Neural progenitor cell (in vitro differentiated cells): ENCODE results near the gene COL7A1. TPM values are rescaled to one million over a fixed set of nuclear protein-coding genes. Genes with fewer than 3 reads are reported as not detected.
A peak's percentile ranks its signal among the peaks of the same experiment; 100 is the strongest.

Source experiments
- DNase-seq: peaks from one replicate; pipeline ENCODE4 v3.0.0-alpha.2; 2016; ENCODE audit warnings: low spot score
- H2AFZ ChIP-seq: fragments of 200-600 bp; sonication (generic); replicated peaks from 2 replicates; pipeline ENCODE4 v1.6.1; 2016; ENCODE audit warnings: antibody characterized with exemption
- H3F3A ChIP-seq: fragments of 200-600 bp; sonication (generic); 2 replicates; pipeline ENCODE4 v1.6.1; 2016; ENCODE audit warnings: antibody characterized with exemption, low read depth
- H3K27ac ChIP-seq: fragments of 200-600 bp; sonication (generic); 2 replicates; pipeline ENCODE4 v1.5.1; 2016; ENCODE audit warnings: mild to moderate bottlenecking
- H3K27me3 ChIP-seq: fragments of 200-600 bp; sonication (generic); 2 replicates; pipeline ENCODE4 v1.6.1; 2016; ENCODE audit warnings: mild to moderate bottlenecking, moderate library complexity
- H3K36me3 ChIP-seq: fragments of 200-600 bp; sonication (generic); 2 replicates; pipeline ENCODE4 v1.5.1; 2016
- H3K4me1 ChIP-seq: fragments of 200-600 bp; sonication (generic); 2 replicates; pipeline ENCODE4 v1.6.1; 2016; ENCODE audit warnings: mixed run types
- H3K4me2 ChIP-seq: fragments of 200-600 bp; sonication (generic); 2 replicates; pipeline ENCODE4 v1.6.1; 2016
- H3K4me3 ChIP-seq: fragments of 200-600 bp; sonication (generic); 2 replicates; pipeline ENCODE4 v1.5.1; 2016
- H3K79me2 ChIP-seq: fragments of 200-600 bp; sonication (generic); 2 replicates; pipeline ENCODE4 v1.6.1; 2016; ENCODE audit warnings: low read depth
- H3K9ac ChIP-seq: fragments of 200-600 bp; sonication (generic); 2 replicates; pipeline ENCODE4 v1.6.1; 2016
- H3K9me3 ChIP-seq: fragments of 200-600 bp; sonication (generic); 2 replicates; pipeline ENCODE4 v1.5.1; 2016; ENCODE audit warnings: low read depth
- H4K20me1 ChIP-seq: fragments of 200-600 bp; sonication (generic); 2 replicates; pipeline ENCODE4 v1.6.1; 2016; ENCODE audit warnings: low read depth
- H3K27ac Mint-ChIP-seq: 3 replicates; pipeline ENCODE4 v1.8.0; 2021; ENCODE audit warnings: mixed read lengths
- H3K27me3 Mint-ChIP-seq: 2 replicates; pipeline ENCODE4 v1.8.0; 2022; ENCODE audit warnings: low read depth, mild to moderate bottlenecking, inconsistent platforms, moderate library complexity, mixed read lengths; ENCODE audit not compliant: insufficient read depth
- H3K36me3 Mint-ChIP-seq: 3 replicates; pipeline ENCODE4 v1.8.0; 2021; ENCODE audit warnings: mixed read lengths
- H3K4me1 Mint-ChIP-seq: 3 replicates; pipeline ENCODE4 v1.8.0; 2021; ENCODE audit warnings: mixed read lengths
- H3K4me3 Mint-ChIP-seq: 3 replicates; pipeline ENCODE4 v1.8.0; 2021; ENCODE audit warnings: mild to moderate bottlenecking, moderate library complexity, mixed read lengths
- H3K9me3 Mint-ChIP-seq: 3 replicates; pipeline ENCODE4 v1.8.0; 2020; ENCODE audit warnings: mixed read lengths
- EZH2 ChIP-seq: fragments of 200-600 bp; sonication (generic); IDR thresholded peaks from 2 replicates; pipeline ENCODE4 v1.6.1; 2017; ENCODE audit warnings: antibody characterized with exemption, mild to moderate bottlenecking, moderate library complexity
- EZH2phosphoT487 ChIP-seq: fragments of 200-600 bp; sonication (generic); IDR thresholded peaks from 2 replicates; pipeline ENCODE4 v1.6.1; 2017; ENCODE audit warnings: antibody characterized with exemption
- total RNA-seq: library from RNA; depleted of rRNA; stranded (reverse); fragments of >200 nt; gene quantifications from 2 replicates; pipeline ENCODE4 v1.2.3, GENCODE V29; 2015; ENCODE audit warnings: low replicate concordance
- TF ChIP-seq, protein P1 (sequence below): fragments of 200-600 bp; sonication (generic); IDR thresholded peaks from 2 replicates; pipeline ENCODE4 v1.5.1; 2017; ENCODE audit warnings: antibody characterized with exemption, mild to moderate bottlenecking

Gene COL7A1
- 3.0 and 13.3 TPM in 2 replicates for total RNA-seq

DNA sequence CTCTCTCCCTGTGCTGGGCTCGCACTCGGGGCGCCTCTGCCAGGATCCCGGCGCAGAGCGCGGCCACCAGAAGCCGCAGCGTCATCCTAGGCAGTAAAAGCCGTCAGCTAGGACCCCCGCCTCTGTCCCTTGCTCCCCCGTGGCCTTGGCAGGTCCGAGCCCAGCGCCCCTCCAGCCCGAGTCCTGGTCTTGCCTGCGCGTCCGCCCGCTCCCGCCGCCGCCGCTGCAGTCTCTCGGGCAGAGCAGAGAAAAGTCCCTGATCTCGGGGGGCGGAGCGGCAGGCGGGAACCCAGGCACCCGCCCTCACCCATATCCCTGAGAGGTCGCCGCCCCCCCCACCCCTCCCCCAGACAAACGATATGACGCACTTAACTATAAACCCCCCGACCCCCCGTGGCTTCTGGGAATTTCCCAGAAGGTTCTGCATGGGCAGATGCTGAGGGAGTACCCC lies at the start of gene COL7A1:
Gene COL7A1 (minus strand): TSS at position 255 of the 451 bp plus-strand sequence. CDS start 170 bp downstream, at position 85.
- Histone ChIP-seq H3K36me3 (no peaks in the 10 kb centered on the region), H3K4me2 (peak within 1 kb of the TSS; percentile 52), H4K20me1 (no peaks in the 10 kb centered on the region), H3K9me3 (no peaks in the 10 kb centered on the region), H3K27ac (no peak within 1 kb of the TSS), H3K79me2 (no peaks in the 10 kb centered on the region), H3F3A (no peaks in the 10 kb centered on the region), H3K4me1 (no peaks in the 10 kb centered on the region), H2AFZ (no peak within 1 kb of the TSS), H3K9ac (no peak within 1 kb of the TSS), H3K4me3 (no peak within 1 kb of the TSS), H3K27me3 (no peaks in the 10 kb centered on the region)
- peak within 1 kb of the TSS; percentile 83 for H3K27ac Mint-ChIP-seq
- no peaks in the 10 kb centered on the region for H3K9me3 Mint-ChIP-seq
- TF ChIP-seq, protein P1, sequence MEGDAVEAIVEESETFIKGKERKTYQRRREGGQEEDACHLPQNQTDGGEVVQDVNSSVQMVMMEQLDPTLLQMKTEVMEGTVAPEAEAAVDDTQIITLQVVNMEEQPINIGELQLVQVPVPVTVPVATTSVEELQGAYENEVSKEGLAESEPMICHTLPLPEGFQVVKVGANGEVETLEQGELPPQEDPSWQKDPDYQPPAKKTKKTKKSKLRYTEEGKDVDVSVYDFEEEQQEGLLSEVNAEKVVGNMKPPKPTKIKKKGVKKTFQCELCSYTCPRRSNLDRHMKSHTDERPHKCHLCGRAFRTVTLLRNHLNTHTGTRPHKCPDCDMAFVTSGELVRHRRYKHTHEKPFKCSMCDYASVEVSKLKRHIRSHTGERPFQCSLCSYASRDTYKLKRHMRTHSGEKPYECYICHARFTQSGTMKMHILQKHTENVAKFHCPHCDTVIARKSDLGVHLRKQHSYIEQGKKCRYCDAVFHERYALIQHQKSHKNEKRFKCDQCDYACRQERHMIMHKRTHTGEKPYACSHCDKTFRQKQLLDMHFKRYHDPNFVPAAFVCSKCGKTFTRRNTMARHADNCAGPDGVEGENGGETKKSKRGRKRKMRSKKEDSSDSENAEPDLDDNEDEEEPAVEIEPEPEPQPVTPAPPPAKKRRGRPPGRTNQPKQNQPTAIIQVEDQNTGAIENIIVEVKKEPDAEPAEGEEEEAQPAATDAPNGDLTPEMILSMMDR: no peak
- TF ChIP-seq EZH2phosphoT487 (no peak), EZH2 (no peak)
- H3K27me3 Mint-ChIP-seq: peaks cover 11% of the 10 kb centered on the region
- H3K4me3 Mint-ChIP-seq: peak within 1 kb of the TSS; percentile 19
- peaks cover 13% of the 10 kb centered on the region for H3K4me1 Mint-ChIP-seq
- peaks cover 12% of the 10 kb centered on the region for H3K36me3 Mint-ChIP-seq
- DNase-seq: no peak

DNA sequence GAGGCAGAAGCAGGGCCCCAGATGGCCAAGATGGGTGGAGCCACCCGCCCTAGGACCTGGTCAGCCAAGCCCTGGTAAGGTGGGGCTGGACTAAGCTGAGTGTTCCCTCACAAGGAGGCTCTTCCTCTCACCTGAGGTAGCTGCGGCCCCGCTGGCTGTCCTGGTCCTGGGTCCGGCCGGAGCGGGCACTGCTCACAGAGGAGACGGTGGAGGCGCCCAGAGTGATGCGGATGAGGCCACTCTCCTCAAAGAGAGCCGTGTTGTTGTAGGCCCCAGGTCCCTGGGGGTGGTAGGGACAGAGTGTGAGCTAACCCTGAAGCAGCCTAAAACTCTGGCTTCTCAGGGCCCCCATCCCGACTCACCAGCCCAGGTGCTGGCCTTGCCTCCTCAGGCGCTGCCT lies 47.5 kb upstream of the COL7A1 start:
- TF ChIP-seq EZH2phosphoT487 (no peak), EZH2 (no peak)
- TF ChIP-seq, protein P1: no peak
- Histone ChIP-seq H3F3A (no peaks in the 10 kb centered on the region), H3K79me2 (no peaks in the 10 kb centered on the region), H3K4me2 (no peak overlapping the region), H3K4me3 (no peak overlapping the region), H3K36me3 (no peaks in the 10 kb centered on the region), H3K27me3 (no peaks in the 10 kb centered on the region), H3K9me3 (no peaks in the 10 kb centered on the region), H3K9ac (no peak overlapping the region), H3K27ac (no peak overlapping the region), H3K4me1 (no peaks in the 10 kb centered on the region), H2AFZ (no peak overlapping the region), H4K20me1 (no peaks in the 10 kb centered on the region)
- H3K9me3 Mint-ChIP-seq: no peaks in the 10 kb centered on the region
- no peak for DNase-seq
- H3K27me3 Mint-ChIP-seq: peaks cover 7% of the 10 kb centered on the region
- H3K36me3 Mint-ChIP-seq: peaks cover 7% of the 10 kb centered on the region
- no peak overlapping the region for H3K27ac Mint-ChIP-seq
- H3K4me1 Mint-ChIP-seq: no peaks in the 10 kb centered on the region
- H3K4me3 Mint-ChIP-seq: no peak overlapping the region

DNA sequence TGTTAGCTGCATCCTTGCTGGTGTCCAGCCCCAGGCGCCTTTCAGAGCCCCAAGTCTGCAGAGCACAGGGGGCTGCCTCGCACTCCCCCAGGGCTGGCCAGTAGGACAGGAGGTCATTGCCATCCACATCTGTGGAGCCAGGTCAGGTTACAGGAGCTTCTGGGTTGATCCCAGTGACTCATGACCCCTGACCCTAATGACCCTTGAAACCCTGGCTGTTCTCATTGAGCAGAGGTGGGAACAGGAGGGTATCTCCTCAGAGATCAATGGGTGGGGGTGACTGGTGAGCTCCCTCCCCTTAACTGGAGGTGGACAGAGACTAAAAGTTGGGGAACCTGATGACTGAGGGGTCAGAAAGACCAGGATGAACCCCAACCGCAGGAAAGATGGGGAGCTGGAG lies 46.3 kb upstream of the COL7A1 start:
- H3K79me2 ChIP-seq: no peaks in the 10 kb centered on the region
- Mint-ChIP-seq H3K27me3 (peaks cover 7% of the 10 kb centered on the region), H3K36me3 (peaks cover 7% of the 10 kb centered on the region), H3K4me3 (no peak overlapping the region), H3K4me1 (peaks cover 9% of the 10 kb centered on the region), H3K9me3 (no peaks in the 10 kb centered on the region), H3K27ac (no peak overlapping the region)
- H3F3A ChIP-seq: peaks cover 3% of the 10 kb centered on the region
- H3K4me2 ChIP-seq: no peak overlapping the region
- H3K9ac ChIP-seq: no peak overlapping the region
- no peak overlapping the region for H3K4me3 ChIP-seq
- H3K27me3 ChIP-seq: no peaks in the 10 kb centered on the region
- TF ChIP-seq EZH2phosphoT487 (no peak), EZH2 (no peak)
- TF ChIP-seq, protein P1: no peak
- peaks cover 6% of the 10 kb centered on the region for H3K4me1 ChIP-seq
- H3K36me3 ChIP-seq: no peaks in the 10 kb centered on the region
- no peak for DNase-seq
- H4K20me1 ChIP-seq: no peaks in the 10 kb centered on the region
- no peak overlapping the region for H2AFZ ChIP-seq
- no peak overlapping the region for H3K27ac ChIP-seq
- no peaks in the 10 kb centered on the region for H3K9me3 ChIP-seq
